GM12878 (cell line): ENCODE measurements around the gene IER2. TPM values are rescaled to one million over a fixed set of nuclear protein-coding genes. Genes with fewer than 3 reads are reported as not detected.

ENCODE experiments used
- ASH2L ChIP-seq: fragments of 300-600, 200-600 bp; sonication (generic); IDR thresholded peaks from 2 replicates; pipeline ENCODE4 v1.6.1; 2017; ENCODE audit warnings: low read depth, mild to moderate bottlenecking, borderline replicate concordance
- BCL11A ChIP-seq: IDR thresholded peaks from 2 replicates; pipeline ENCODE4 v1.6.1; 2011; ENCODE audit warnings: low read depth, low read length
- CBX5 ChIP-seq: sonication (generic); IDR thresholded peaks from 2 replicates; pipeline ENCODE4 v1.6.1; 2016; ENCODE audit warnings: low read depth, moderate library complexity, mild to moderate bottlenecking, inconsistent platforms
- CHD4 ChIP-seq: fragments of 200-600 bp; sonication (generic); IDR thresholded peaks from 2 replicates; pipeline ENCODE4 v1.6.1; 2016; ENCODE audit warnings: mild to moderate bottlenecking
- DPF2 ChIP-seq: fragments of 450-650 bp; IDR thresholded peaks from 2 replicates; pipeline ENCODE4 v1.6.1; 2017; ENCODE audit warnings: mild to moderate bottlenecking
- EP300 ChIP-seq, 2 experiments: fragments of 150-350 bp in 1 of 2; IDR thresholded peaks; 2 replicates each; pipeline ENCODE4 v1.6.1; 2011 to 2012; ENCODE audit warnings: low read depth in 2 of 2, low read length in 2 of 2, borderline replicate concordance in 1 of 2, improper control_type of control experiment in 1 of 2, inconsistent platforms in 1 of 2; ENCODE audit not compliant: control insufficient read depth in 1 of 2
- FOXK2 ChIP-seq: fragments of 450-650 bp; IDR thresholded peaks from 2 replicates; pipeline ENCODE4 v1.6.1; 2017; ENCODE audit warnings: mild to moderate bottlenecking, moderate library complexity
- IKZF2 ChIP-seq, 2 experiments: fragments of 450-650 bp; IDR thresholded peaks; 2 replicates each; pipeline ENCODE4 v1.6.1; 2017; ENCODE audit warnings: mild to moderate bottlenecking in 2 of 2, moderate library complexity in 2 of 2
- MAX ChIP-seq: IDR thresholded peaks from 2 replicates; pipeline ENCODE4 v1.6.1; 2012; ENCODE audit warnings: low read depth, low read length, improper control_type of control experiment
- MEF2A ChIP-seq: IDR thresholded peaks from 2 replicates; pipeline ENCODE4 v1.6.1; 2011; ENCODE audit warnings: low read depth, mild to moderate bottlenecking, low read length, moderate library complexity; ENCODE audit not compliant: insufficient read depth
- MEF2B ChIP-seq: fragments of 450-650 bp; IDR thresholded peaks from 2 replicates; pipeline ENCODE4 v1.6.1; 2018; ENCODE audit warnings: mild to moderate bottlenecking, moderate library complexity; ENCODE audit not compliant: partially characterized antibody, poor library complexity, severe bottlenecking
- MTA2 ChIP-seq: fragments of 450-650 bp; IDR thresholded peaks from 2 replicates; pipeline ENCODE4 v1.6.1; 2016; ENCODE audit warnings: low read depth, mild to moderate bottlenecking, moderate library complexity
- MYB ChIP-seq: fragments of 150-350 bp; IDR thresholded peaks from 2 replicates; pipeline ENCODE4 v1.6.1; 2014; ENCODE audit warnings: mild to moderate bottlenecking, low read depth, low read length, borderline replicate concordance
- PKNOX1 ChIP-seq: fragments of 450-650 bp; IDR thresholded peaks from 2 replicates; pipeline ENCODE4 v1.6.1; 2016; ENCODE audit warnings: mild to moderate bottlenecking
- POLR2A ChIP-seq: IDR thresholded peaks from 2 replicates; pipeline ENCODE4 v1.6.1; 2011; ENCODE audit warnings: low read depth, mild to moderate bottlenecking, low read length
- RB1 ChIP-seq: fragments of 450-650 bp; formaldehyde crosslinking; IDR thresholded peaks from 2 replicates; pipeline ENCODE4 v1.6.1; 2017; ENCODE audit warnings: mild to moderate bottlenecking, borderline replicate concordance
- SIX5 ChIP-seq: IDR thresholded peaks from 2 replicates; pipeline ENCODE4 v1.6.1; 2011; ENCODE audit warnings: mild to moderate bottlenecking, low read depth, low read length, moderate library complexity; ENCODE audit not compliant: severe bottlenecking
- SMAD1 ChIP-seq: fragments of 450-650 bp; IDR thresholded peaks from 2 replicates; pipeline ENCODE4 v1.6.1; 2018; ENCODE audit warnings: mild to moderate bottlenecking, low read depth; ENCODE audit not compliant: partially characterized antibody
- SPI1 ChIP-seq: IDR thresholded peaks from 2 replicates; pipeline ENCODE4 v1.6.1; 2011; ENCODE audit warnings: low read depth, mild to moderate bottlenecking, low read length, moderate library complexity, borderline replicate concordance; ENCODE audit not compliant: insufficient read depth
- STAT1 ChIP-seq: fragments of 450-650 bp; conservative IDR thresholded peaks from 2 replicates; pipeline ENCODE4 v1.6.1; 2014; ENCODE audit warnings: antibody characterized with exemption, mild to moderate bottlenecking
- SUZ12 ChIP-seq: fragments of 200-600 bp; sonication (generic); IDR thresholded peaks from one replicate; pipeline ENCODE4 v1.6.1; 2018; ENCODE audit warnings: antibody characterized with exemption, mild to moderate bottlenecking; ENCODE audit not compliant: unreplicated experiment
- TBL1XR1 ChIP-seq: IDR thresholded peaks from 2 replicates; pipeline ENCODE4 v1.6.1; 2012; ENCODE audit warnings: low read depth, low read length, improper control_type of control experiment
- ZBED1 ChIP-seq: IDR thresholded peaks from 2 replicates; pipeline ENCODE4 v1.6.1; 2016; ENCODE audit warnings: borderline replicate concordance
- ZNF274 ChIP-seq: IDR thresholded peaks from one replicate; pipeline ENCODE4 v1.8.0; 2011; ENCODE audit not compliant: insufficient read length, insufficient read depth
- ZSCAN29 ChIP-seq: fragments of 450-650 bp; IDR thresholded peaks from 2 replicates; pipeline ENCODE4 v1.6.1; 2017; ENCODE audit warnings: mild to moderate bottlenecking, moderate library complexity
- polyA plus RNA-seq, 11 experiments: library from polyadenylated mRNA; depleted of rRNA in 4 of 11; unstranded in 6 of 11; stranded (reverse) in 5 of 11; fragments of >200 nt; fragmentation: Nextera tagmentation in 4 of 11; fragmentation: Illumina TruSeq in 1 of 11; extraction: Ambion mirVana in 4 of 11; extraction: Trizol in 1 of 11; gene quantifications; 1 replicate in 1 of 11; 2 replicates in 10 of 11; pipeline versions ENCODE4 v1.2.1 to v1.2.3, GENCODE V29; 2011 to 2016; ENCODE audit warnings: inconsistent platforms in 2 of 11, missing spikeins in 2 of 11, low read depth in 1 of 11
- total RNA-seq, 4 experiments: library from RNA; depleted of rRNA in 3 of 4; stranded (reverse); fragments of >200 nt in 3 of 4; fragmentation: Illumina TruSeq in 1 of 4; extraction: Trizol in 1 of 4; gene quantifications; 2 replicates each; pipeline versions ENCODE4 v1.2.1 to v1.2.3, GENCODE V29; 2013 to 2021
- TF ChIP-seq, protein P1 (sequence below): IDR thresholded peaks from 2 replicates; pipeline ENCODE4 v1.6.1; 2012; ENCODE audit warnings: low read depth, low read length, improper control_type of control experiment
- TF ChIP-seq, protein P2 (sequence below): IDR thresholded peaks from 2 replicates; pipeline ENCODE4 v1.6.1; 2011; ENCODE audit warnings: low read depth, mild to moderate bottlenecking, low read length, moderate library complexity, borderline replicate concordance; ENCODE audit errors: extremely low read depth
- TF ChIP-seq, protein P3 (sequence below): fragments of 450-650 bp; conservative IDR thresholded peaks from 2 replicates; pipeline ENCODE4 v1.6.1; 2017; ENCODE audit warnings: mild to moderate bottlenecking, moderate library complexity

The IER2 gene
- total and polyA plus RNA-seq, 10 of the 15 experiments (the other 5 are each of a cell fraction or from before 2014, with no cell fraction given): 2.8 to 94.5 (median 24.9) TPM

- TF ChIP-seq ZNF274 (no peak), SPI1 (peak; percentile 76; the same call in 1 of the 2 replicates), IKZF2 (IDR thresholded peaks at IDR 0.05) (peak; percentile 92 to 93), RB1 (peak; percentile 98), ZSCAN29 (no peak), DPF2 (0 out of 2 replicates have a peak, but pooled peaks have one; percentile 42), ASH2L (no peak), SIX5 (no peak), FOXK2 (no peak), MEF2A (peak; percentile 81), BCL11A (no peak), SMAD1 (no peak), MEF2B (peak; percentile 58), STAT1 (no peak), POLR2A (peak; percentile 59), CBX5 (no peak), SUZ12 (no peak), CHD4 (no peak), MTA2 (no peak), ZBED1 (no peak), TBL1XR1 (no peak), MYB (no peak), EP300 (IDR thresholded peaks at IDR 0.05; ENCODE audit: borderline replicate concordance in 1 of 2, control insufficient read depth in 1 of 2, low read depth in 2 of 2, low read length in 2 of 2) (peak in 1 of 2 experiments; percentile 7; a peak in 1 of 4 replicates), PKNOX1 (no peak), MAX (peak; percentile 92)
- TF ChIP-seq, protein P1, sequence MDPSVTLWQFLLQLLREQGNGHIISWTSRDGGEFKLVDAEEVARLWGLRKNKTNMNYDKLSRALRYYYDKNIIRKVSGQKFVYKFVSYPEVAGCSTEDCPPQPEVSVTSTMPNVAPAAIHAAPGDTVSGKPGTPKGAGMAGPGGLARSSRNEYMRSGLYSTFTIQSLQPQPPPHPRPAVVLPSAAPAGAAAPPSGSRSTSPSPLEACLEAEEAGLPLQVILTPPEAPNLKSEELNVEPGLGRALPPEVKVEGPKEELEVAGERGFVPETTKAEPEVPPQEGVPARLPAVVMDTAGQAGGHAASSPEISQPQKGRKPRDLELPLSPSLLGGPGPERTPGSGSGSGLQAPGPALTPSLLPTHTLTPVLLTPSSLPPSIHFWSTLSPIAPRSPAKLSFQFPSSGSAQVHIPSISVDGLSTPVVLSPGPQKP: peak; percentile 100
- TF ChIP-seq, protein P2, sequence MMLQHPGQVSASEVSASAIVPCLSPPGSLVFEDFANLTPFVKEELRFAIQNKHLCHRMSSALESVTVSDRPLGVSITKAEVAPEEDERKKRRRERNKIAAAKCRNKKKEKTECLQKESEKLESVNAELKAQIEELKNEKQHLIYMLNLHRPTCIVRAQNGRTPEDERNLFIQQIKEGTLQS: no peak
- TF ChIP-seq, protein P3, sequence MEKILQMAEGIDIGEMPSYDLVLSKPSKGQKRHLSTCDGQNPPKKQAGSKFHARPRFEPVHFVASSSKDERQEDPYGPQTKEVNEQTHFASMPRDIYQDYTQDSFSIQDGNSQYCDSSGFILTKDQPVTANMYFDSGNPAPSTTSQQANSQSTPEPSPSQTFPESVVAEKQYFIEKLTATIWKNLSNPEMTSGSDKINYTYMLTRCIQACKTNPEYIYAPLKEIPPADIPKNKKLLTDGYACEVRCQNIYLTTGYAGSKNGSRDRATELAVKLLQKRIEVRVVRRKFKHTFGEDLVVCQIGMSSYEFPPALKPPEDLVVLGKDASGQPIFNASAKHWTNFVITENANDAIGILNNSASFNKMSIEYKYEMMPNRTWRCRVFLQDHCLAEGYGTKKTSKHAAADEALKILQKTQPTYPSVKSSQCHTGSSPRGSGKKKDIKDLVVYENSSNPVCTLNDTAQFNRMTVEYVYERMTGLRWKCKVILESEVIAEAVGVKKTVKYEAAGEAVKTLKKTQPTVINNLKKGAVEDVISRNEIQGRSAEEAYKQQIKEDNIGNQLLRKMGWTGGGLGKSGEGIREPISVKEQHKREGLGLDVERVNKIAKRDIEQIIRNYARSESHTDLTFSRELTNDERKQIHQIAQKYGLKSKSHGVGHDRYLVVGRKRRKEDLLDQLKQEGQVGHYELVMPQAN: peak; percentile 87
These were observed 1.6 kb downstream of the IER2 start (continued) for GRCh38 chr19:13151605-13152355.
